Measurements from ENCODE around the gene KRT6B. TPM values are rescaled to one million over a fixed set of nuclear protein-coding genes. Genes with fewer than 3 reads are reported as not detected.

The KRT6B gene
- polyA plus RNA-seq, 3 donors: 0.05 to 0.85 TPM; not detected in 1

GRCh38 chr12:52439845-52440244 is 12.1 kb downstream of the KRT6B start:
- no peak overlapping the region for H3K27ac ChIP-seq (ENCODE audit: low read depth, low read length)
- WGBS, 3 donors: 75 to 80% (median 77%) methylated on average over 2 of the region's 2 CpGs

GRCh38 chr12:52439420-52439819 is 12.5 kb downstream of the KRT6B start:
- WGBS, 3 donors: 77 to 79% (median 78%) methylated on average over 8 of the region's 8 CpGs
- no peak overlapping the region for H3K27ac ChIP-seq (ENCODE audit: low read depth, low read length)

- no peak overlapping the region for H3K27ac ChIP-seq (ENCODE audit: low read depth, low read length)
- WGBS, 3 donors: 83 to 89% (median 85%) methylated on average over 8 of the region's 8 CpGs
Observed at GRCh38 chr12:52438305-52439301, 13.3 kb downstream of the KRT6B start.

- 65 to 70% (median 69%) methylated on average over 9 of the region's 9 CpGs for WGBS, 3 donors
- H3K27ac ChIP-seq (ENCODE audit: low read depth, low read length): no peak overlapping the region
Observed at GRCh38 chr12:52437508-52437907, 14.4 kb downstream of the KRT6B start.

GRCh38 chr12:52436828-52437474 is 15.0 kb downstream of the KRT6B start:
- 61 to 78% (median 76%) methylated on average over 9 of the region's 9 CpGs for WGBS, 3 donors
- H3K27ac ChIP-seq (ENCODE audit: low read depth, low read length): no peak overlapping the region

GRCh38 chr12:52436000-52436827 is 15.7 kb downstream of the KRT6B start:
- 46 to 61% (median 55%) methylated on average over 9 of the region's 9 CpGs for WGBS, 3 donors

GRCh38 chr12:52435659-52435999 is 16.3 kb downstream of the KRT6B start:
- H3K27ac ChIP-seq (ENCODE audit: low read depth, low read length): no peak overlapping the region
- WGBS, 3 donors: 77 to 83% (median 82%) methylated on average over 6 of the region's 6 CpGs

More at GRCh38 chr12:52436000-52436827, 15.7 kb downstream of the KRT6B start:
- H3K27ac ChIP-seq (ENCODE audit: low read depth, low read length): no peak overlapping the region

GRCh38 chr12:52434760-52435530 is 17.0 kb downstream of the KRT6B start:
- H3K27ac ChIP-seq (ENCODE audit: low read depth, low read length): no peak overlapping the region
- 89 to 93% (median 90%) methylated on average over 6 of the region's 6 CpGs for WGBS, 3 donors

- no peak within 1 kb of the TSS for H3K27ac ChIP-seq (ENCODE audit: low read depth, low read length)
- 80 to 88% (median 86%) methylated on average over 19 to 20 of the region's 20 CpGs for WGBS, 3 donors
Observed at GRCh38 chr12:52434081-52434733, 17.7 kb downstream of the KRT6B start, which contains the start of gene KRT75. Gene KRT75 (minus strand): TSS chr12:52434371. CDS start chr12:52434304, 67 bp downstream.

GRCh38 chr12:52433501-52434080 is 18.4 kb downstream of the KRT6B start:
- 90 to 93% (median 93%) methylated on average over 12 of the region's 12 CpGs for WGBS, 3 donors

GRCh38 chr12:52432559-52433207 is 19.3 kb downstream of the KRT6B start:
- WGBS, 3 donors: 81 to 86% (median 83%) methylated on average over 6 of the region's 6 CpGs
- no peak overlapping the region for H3K27ac ChIP-seq (ENCODE audit: low read depth, low read length)

More at GRCh38 chr12:52433501-52434080, 18.4 kb downstream of the KRT6B start:
- no peak overlapping the region for H3K27ac ChIP-seq (ENCODE audit: low read depth, low read length)

GRCh38 chr12:52428121-52428520 is 23.8 kb downstream of the KRT6B start:
- 83 to 89% (median 85%) methylated on average over 10 of the region's 10 CpGs for WGBS, 3 donors
- no peak overlapping the region for H3K27ac ChIP-seq (ENCODE audit: low read depth, low read length)

GRCh38 chr12:52427083-52427482 is 24.9 kb downstream of the KRT6B start:
- H3K27ac ChIP-seq (ENCODE audit: low read depth, low read length): no peak overlapping the region
- 83 to 97% (median 87%) methylated on average over 1 of the region's 1 CpG for WGBS, 3 donors

- no peak overlapping the region for H3K27ac ChIP-seq (ENCODE audit: low read depth, low read length)
- 88 to 95% (median 94%) methylated on average over 2 of the region's 2 CpGs for WGBS, 3 donors
Observed at GRCh38 chr12:52426034-52426433, 25.9 kb downstream of the KRT6B start.

GRCh38 chr12:52425466-52425865 is 26.5 kb downstream of the KRT6B start:
- 85 to 90% (median 85%) methylated on average over 5 of the region's 5 CpGs for WGBS, 3 donors
- no peak overlapping the region for H3K27ac ChIP-seq (ENCODE audit: low read depth, low read length)

- 42 to 64% (median 53%) methylated on average over 11 of the region's 11 CpGs for WGBS, 3 donors
- no peak overlapping the region for H3K27ac ChIP-seq (ENCODE audit: low read depth, low read length)
Observed at GRCh38 chr12:52423661-52424500, 28.1 kb downstream of the KRT6B start.

Measured in adipose tissue (tissue), 3 donors.